Ovary (tissue), 9 donors: ENCODE results near the gene APOL6. TPM values are rescaled to one million over a fixed set of nuclear protein-coding genes. Genes with fewer than 3 reads are reported as not detected.

Experiments
- DNase-seq, 5 donors: peaks; one replicate each; pipeline ENCODE4 v3.0.0-alpha.2; 2019 to 2020
- H3K27ac ChIP-seq, 2 donors: fragments of 200-600 bp; one replicate each; pipeline versions ENCODE4 v1.5.1 to v1.8.0; 2019 to 2022
- H3K27me3 ChIP-seq: fragments of 200-600 bp; one replicate; pipeline ENCODE4 v1.8.0; 2022
- H3K36me3 ChIP-seq: fragments of 200-600 bp; sonication (generic); one replicate; pipeline ENCODE4 v1.5.1; 2019
- H3K4me1 ChIP-seq: one replicate; pipeline ENCODE4 v1.8.1; 2013; ENCODE audit warnings: mild to moderate bottlenecking, moderate library complexity; ENCODE audit not compliant: insufficient read depth
- H3K4me3 ChIP-seq: fragments of 200-600 bp; sonication (generic); one replicate; pipeline ENCODE4 v1.5.1; 2017
- H3K9me3 ChIP-seq, 2 donors: fragments of 200-600 bp in 1 of 2; sonication (generic) in 1 of 2; one replicate each; pipeline versions ENCODE4 v1.5.1 to v1.8.1; 2013 to 2019; ENCODE audit warnings: mild to moderate bottlenecking in 1 of 2, moderate library complexity in 1 of 2
- EP300 ChIP-seq: sonication (generic); formaldehyde crosslinking; IDR thresholded peaks from one replicate; pipeline ENCODE4 v1.6.1; 2017; ENCODE audit warnings: antibody characterized with exemption
- POLR2A ChIP-seq: fragments of 450-650 bp; IDR thresholded peaks from one replicate; pipeline ENCODE4 v1.6.1; 2017; ENCODE audit warnings: antibody characterized with exemption, mild to moderate bottlenecking, moderate library complexity
- WGBS, 3 donors: extraction: QIAGEN DNeasy Blood & Tissue Kit in 1 of 3; methylation state at CpG; one replicate each; pipeline versions ENCODE4 v1.1.5 to v1.1.7; 2013 to 2017; 5-methylcytosine and 5-hydroxymethylcytosine counted together
- intact Hi-C, 4 donors: fragments of 100-400 bp; cut with DNase I; formaldehyde crosslinking; loops; one replicate each; pipeline versions ENCODE4 v1.11.0 to v1.15.1; 2022 to 2023
- polyA plus RNA-seq, 2 donors: library from polyadenylated mRNA; stranded (reverse); fragments of 200-250 nt in 1 of 2; fragments of 350-450 nt in 1 of 2; fragmentation: Illumina TruSeq in 1 of 2; extraction: RNeasy Lipid Tissue Mini Kit (QIAGEN cat#74804) in 1 of 2; gene quantifications; one replicate each; pipeline ENCODE4 v1.2.3, GENCODE V29; 2013 to 2014
- total RNA-seq, 7 donors: library from RNA; depleted of rRNA in 2 of 7; stranded (reverse); fragments of >200 nt in 2 of 7; fragmentation: NEBNext Ultra II Directional in 3 of 7; extraction: Animal tissue kit (Norgen Biotek cat#: 25700) in 3 of 7; gene quantifications; one replicate each; pipeline versions ENCODE4 v1.1.0 to v1.2.4, GENCODE V29; 2016 to 2023
- TF ChIP-seq, protein P1 (sequence below), 3 donors: fragments of 450-650 bp in 2 of 3; fragments of 200-600 bp in 1 of 3; IDR thresholded peaks; one replicate each; pipeline versions ENCODE4 v1.5.1 to v1.8.0; 2016 to 2022; ENCODE audit warnings: antibody characterized with exemption in 3 of 3, mild to moderate bottlenecking in 1 of 3
- donor health status: DM: no; HTN: no; CAD: no; lungs with moderate emphysema.
- donor health status: DM: no; HTN: no; CAD: no.
- donor health status: Bipolar disorder and iron deficiency.
- donor health status: DM: yes; HTN: yes; CAD: no.
- donor health status: DM: no; HTN: no; CAD: no.
- donor health status: DM: yes; HTN: yes; CAD: no.

Gene APOL6
- total and polyA plus RNA-seq, 9 donors: 11.1 to 34.1 (median 18.6) TPM

GRCh38 chr22:35634015-35634414 is 14.2 kb upstream of the APOL6 start:
- Histone ChIP-seq H3K4me3 (no peak overlapping the region), H3K27ac (no peak overlapping the region), H3K36me3 (no peaks in the 10 kb centered on the region), H3K9me3 (no peaks in the 10 kb centered on the region), H3K27me3 (no peaks in the 10 kb centered on the region), H3K4me1 (peaks cover 15% of the 10 kb centered on the region)
- 86 to 90% (median 87%) methylated on average over 5 of the region's 5 CpGs for WGBS, 3 donors
- intact Hi-C loops: loop anchor here in 3 of 4 donors (5.0 to 10.0 kb wide), 3 partner anchors 101 to 203 kb away; no protein-coding TSS in a partner anchor
- no peak for TF ChIP-seq EP300
- TF ChIP-seq, protein P1, sequence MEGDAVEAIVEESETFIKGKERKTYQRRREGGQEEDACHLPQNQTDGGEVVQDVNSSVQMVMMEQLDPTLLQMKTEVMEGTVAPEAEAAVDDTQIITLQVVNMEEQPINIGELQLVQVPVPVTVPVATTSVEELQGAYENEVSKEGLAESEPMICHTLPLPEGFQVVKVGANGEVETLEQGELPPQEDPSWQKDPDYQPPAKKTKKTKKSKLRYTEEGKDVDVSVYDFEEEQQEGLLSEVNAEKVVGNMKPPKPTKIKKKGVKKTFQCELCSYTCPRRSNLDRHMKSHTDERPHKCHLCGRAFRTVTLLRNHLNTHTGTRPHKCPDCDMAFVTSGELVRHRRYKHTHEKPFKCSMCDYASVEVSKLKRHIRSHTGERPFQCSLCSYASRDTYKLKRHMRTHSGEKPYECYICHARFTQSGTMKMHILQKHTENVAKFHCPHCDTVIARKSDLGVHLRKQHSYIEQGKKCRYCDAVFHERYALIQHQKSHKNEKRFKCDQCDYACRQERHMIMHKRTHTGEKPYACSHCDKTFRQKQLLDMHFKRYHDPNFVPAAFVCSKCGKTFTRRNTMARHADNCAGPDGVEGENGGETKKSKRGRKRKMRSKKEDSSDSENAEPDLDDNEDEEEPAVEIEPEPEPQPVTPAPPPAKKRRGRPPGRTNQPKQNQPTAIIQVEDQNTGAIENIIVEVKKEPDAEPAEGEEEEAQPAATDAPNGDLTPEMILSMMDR (IDR thresholded peaks at IDR 0.05): no peak
- no peak for TF ChIP-seq POLR2A
- no peak for DNase-seq

GRCh38 chr22:35634943-35635540 is 13.2 kb upstream of the APOL6 start:
- no peaks in the 10 kb centered on the region for H3K9me3 ChIP-seq
- 79 to 85% (median 81%) methylated on average over 3 of the region's 3 CpGs for WGBS, 3 donors
- TF ChIP-seq, protein P1 (IDR thresholded peaks at IDR 0.05): no peak
- TF ChIP-seq POLR2A (no peak), EP300 (no peak)
- no peak overlapping the region for H3K4me3 ChIP-seq
- DNase-seq: no peak
- H3K27me3 ChIP-seq: no peaks in the 10 kb centered on the region
- intact Hi-C loops: loop anchor here in 3 of 4 donors (5.0 to 10.0 kb wide), 4 partner anchors 100 to 202 kb away; no protein-coding TSS in a partner anchor
- H3K4me1 ChIP-seq: peaks cover 13% of the 10 kb centered on the region
- no peak overlapping the region for H3K27ac ChIP-seq
- no peaks in the 10 kb centered on the region for H3K36me3 ChIP-seq

GRCh38 chr22:35637254-35637653 is 11.0 kb upstream of the APOL6 start:
- Histone ChIP-seq H3K4me3 (no peak overlapping the region), H3K27me3 (no peaks in the 10 kb centered on the region), H3K4me1 (peaks cover 22% of the 10 kb centered on the region), H3K36me3 (no peaks in the 10 kb centered on the region), H3K9me3 (no peaks in the 10 kb centered on the region), H3K27ac (peak overlapping the region in 1 of 2 donors; percentile 79)
- intact Hi-C loops: loop anchor here in 3 of 4 donors (5.0 to 10.0 kb wide), 3 partner anchors 98 to 198 kb away; no protein-coding TSS in a partner anchor
- DNase-seq: no peak
- TF ChIP-seq, protein P1 (IDR thresholded peaks at IDR 0.05): no peak
- no peak for TF ChIP-seq POLR2A
- no peak for TF ChIP-seq EP300
- 89 to 95% (median 91%) methylated on average over 5 of the region's 5 CpGs for WGBS, 3 donors

- H3K9me3 ChIP-seq: no peaks in the 10 kb centered on the region
- peaks cover 30% of the 10 kb centered on the region for H3K4me1 ChIP-seq
- H3K36me3 ChIP-seq: no peaks in the 10 kb centered on the region
- no peak overlapping the region for H3K4me3 ChIP-seq
- WGBS, 3 donors: 37 to 47% (median 44%) methylated on average over 5 of the region's 5 CpGs
- H3K27me3 ChIP-seq: no peaks in the 10 kb centered on the region
- no peak for DNase-seq
- H3K27ac ChIP-seq: peak overlapping the region in 1 of 2 donors; percentile 79
- no peak for TF ChIP-seq EP300
- TF ChIP-seq POLR2A: no peak
- TF ChIP-seq, protein P1 (IDR thresholded peaks at IDR 0.05): no peak
- intact Hi-C loops: loop anchor here in 3 of 4 donors (5.0 to 10.0 kb wide), 3 partner anchors 97 to 197 kb away; no protein-coding TSS in a partner anchor
These were observed 10.2 kb upstream of the APOL6 start for GRCh38 chr22:35638001-35638400.
